IMR-90 (cell line): ENCODE data around the gene ADGRV1.

Experiments used
- MXI1 ChIP-seq: IDR thresholded peaks from 2 replicates; pipeline ENCODE4 v1.6.1; 2012; ENCODE audit warnings: low read depth, mild to moderate bottlenecking, low read length, moderate library complexity, borderline replicate concordance
- POLR2A ChIP-seq: IDR thresholded peaks from 2 replicates; pipeline ENCODE4 v1.6.1; 2012; ENCODE audit warnings: mild to moderate bottlenecking, low read depth, low read length
- RAD21 ChIP-seq: IDR thresholded peaks from 2 replicates; pipeline ENCODE4 v1.6.1; 2012; ENCODE audit warnings: low read length, improper control_type of control experiment
- RFX5 ChIP-seq: IDR thresholded peaks from 2 replicates; pipeline ENCODE4 v1.8.0; 2012; ENCODE audit warnings: low read depth, mild to moderate bottlenecking, low read length, moderate library complexity
- SMC3 ChIP-seq: fragments of 150-350 bp; IDR thresholded peaks from 2 replicates; pipeline ENCODE4 v1.6.1; 2016; ENCODE audit warnings: low read depth, mild to moderate bottlenecking, antibody characterized with exemption, low read length, moderate library complexity
- TF ChIP-seq, protein P1 (sequence below): conservative IDR thresholded peaks from 2 replicates; pipeline ENCODE4 v1.5.1; 2012; ENCODE audit warnings: mild to moderate bottlenecking, low read depth, low read length, improper control_type of control experiment

DNA sequence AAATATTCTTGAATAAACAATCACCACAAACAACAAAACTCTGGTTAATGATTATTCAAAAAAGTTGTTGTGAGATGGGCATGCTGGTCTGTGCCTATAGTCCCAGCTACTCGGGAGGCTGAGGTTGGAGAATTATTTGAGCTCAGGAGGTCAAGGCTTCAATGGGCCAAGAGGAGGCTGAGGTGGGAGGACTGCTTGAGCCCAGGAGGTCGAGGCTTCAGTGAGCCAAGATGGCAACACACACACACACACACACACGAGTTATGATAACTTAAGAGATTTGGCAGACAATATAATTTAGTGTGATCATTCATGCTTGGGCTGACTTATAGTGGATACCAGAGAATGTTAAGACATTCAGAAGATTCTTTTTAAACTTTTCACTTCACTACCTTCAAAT is 44.1 kb upstream of the ADGRV1 start:
- TF ChIP-seq, protein P1, sequence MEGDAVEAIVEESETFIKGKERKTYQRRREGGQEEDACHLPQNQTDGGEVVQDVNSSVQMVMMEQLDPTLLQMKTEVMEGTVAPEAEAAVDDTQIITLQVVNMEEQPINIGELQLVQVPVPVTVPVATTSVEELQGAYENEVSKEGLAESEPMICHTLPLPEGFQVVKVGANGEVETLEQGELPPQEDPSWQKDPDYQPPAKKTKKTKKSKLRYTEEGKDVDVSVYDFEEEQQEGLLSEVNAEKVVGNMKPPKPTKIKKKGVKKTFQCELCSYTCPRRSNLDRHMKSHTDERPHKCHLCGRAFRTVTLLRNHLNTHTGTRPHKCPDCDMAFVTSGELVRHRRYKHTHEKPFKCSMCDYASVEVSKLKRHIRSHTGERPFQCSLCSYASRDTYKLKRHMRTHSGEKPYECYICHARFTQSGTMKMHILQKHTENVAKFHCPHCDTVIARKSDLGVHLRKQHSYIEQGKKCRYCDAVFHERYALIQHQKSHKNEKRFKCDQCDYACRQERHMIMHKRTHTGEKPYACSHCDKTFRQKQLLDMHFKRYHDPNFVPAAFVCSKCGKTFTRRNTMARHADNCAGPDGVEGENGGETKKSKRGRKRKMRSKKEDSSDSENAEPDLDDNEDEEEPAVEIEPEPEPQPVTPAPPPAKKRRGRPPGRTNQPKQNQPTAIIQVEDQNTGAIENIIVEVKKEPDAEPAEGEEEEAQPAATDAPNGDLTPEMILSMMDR: no peak
- no peak for TF ChIP-seq POLR2A
- TF ChIP-seq RFX5: no peak
- no peak for TF ChIP-seq SMC3
- TF ChIP-seq MXI1: no peak
- TF ChIP-seq RAD21: no peak
